ENCODE data around the gene TPRKB. TPM values are rescaled to one million over a fixed set of nuclear protein-coding genes. Genes with fewer than 3 reads are reported as not detected.
"Not testable (repeated sequence)": the region's sequence is repeated elsewhere in the genome, so short reads cannot be mapped to it uniquely, and the experiment has no call there.

TPRKB gene
- total and polyA plus RNA-seq, 8 donors: 10.1 to 31.0 (median 12.9) TPM

DNA sequence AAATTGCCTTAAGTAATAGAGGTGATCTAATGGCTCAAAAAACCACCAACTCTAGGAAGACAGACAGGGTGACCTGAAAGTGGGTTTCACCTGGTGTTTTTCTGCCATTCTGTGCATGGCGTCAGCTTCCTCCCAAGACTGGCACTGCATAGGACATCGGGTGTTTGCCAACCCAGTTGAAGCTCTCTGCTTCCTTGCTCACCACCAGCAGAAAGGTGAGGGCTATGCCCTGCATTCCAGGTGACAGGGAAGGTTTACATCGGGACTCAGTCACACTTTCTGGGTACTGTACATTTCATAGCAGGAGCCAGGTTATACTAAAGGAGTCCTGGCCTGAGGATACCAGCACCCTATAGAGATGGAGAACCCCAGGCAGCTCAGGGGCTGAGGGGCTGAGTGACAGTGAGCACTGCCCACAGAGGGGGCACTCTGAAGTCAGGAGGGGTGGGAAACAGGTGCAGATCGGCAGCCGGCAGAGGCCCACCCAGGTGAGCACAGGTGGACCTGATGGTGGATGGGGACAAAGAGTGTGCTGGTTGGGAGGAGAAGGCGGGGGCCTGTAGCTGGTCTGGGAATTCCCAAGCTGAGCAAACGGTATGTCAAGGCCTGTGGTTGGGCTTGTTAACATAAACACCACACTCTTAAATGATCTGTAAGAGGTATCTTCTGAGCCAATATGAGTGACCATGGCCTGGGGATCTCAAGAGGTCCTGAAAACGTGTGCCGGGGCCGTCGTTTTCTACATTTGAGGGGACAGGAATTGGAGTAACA, 18.1 kb downstream of the TPRKB start:
- no peak overlapping the region for H3K4me3 ChIP-seq
- intact Hi-C loops (cut with DNase I): no loop called here
- FAIRE-seq (no peak), ATAC-seq (peak in 3 of 4 donors; percentile 35 to 69 (median 60)), DNase-seq (peak in 1 of 6 donors; percentile 15)
- no peaks in the 10 kb centered on the region for H3K36me3 ChIP-seq
- no peak overlapping the region for H3K27ac ChIP-seq
- WGBS, 2 donors: 40 to 57% methylated on average over 11 of the region's 11 CpGs
- no peaks in the 10 kb centered on the region for H3K27me3 ChIP-seq
- TF ChIP-seq, protein P1, sequence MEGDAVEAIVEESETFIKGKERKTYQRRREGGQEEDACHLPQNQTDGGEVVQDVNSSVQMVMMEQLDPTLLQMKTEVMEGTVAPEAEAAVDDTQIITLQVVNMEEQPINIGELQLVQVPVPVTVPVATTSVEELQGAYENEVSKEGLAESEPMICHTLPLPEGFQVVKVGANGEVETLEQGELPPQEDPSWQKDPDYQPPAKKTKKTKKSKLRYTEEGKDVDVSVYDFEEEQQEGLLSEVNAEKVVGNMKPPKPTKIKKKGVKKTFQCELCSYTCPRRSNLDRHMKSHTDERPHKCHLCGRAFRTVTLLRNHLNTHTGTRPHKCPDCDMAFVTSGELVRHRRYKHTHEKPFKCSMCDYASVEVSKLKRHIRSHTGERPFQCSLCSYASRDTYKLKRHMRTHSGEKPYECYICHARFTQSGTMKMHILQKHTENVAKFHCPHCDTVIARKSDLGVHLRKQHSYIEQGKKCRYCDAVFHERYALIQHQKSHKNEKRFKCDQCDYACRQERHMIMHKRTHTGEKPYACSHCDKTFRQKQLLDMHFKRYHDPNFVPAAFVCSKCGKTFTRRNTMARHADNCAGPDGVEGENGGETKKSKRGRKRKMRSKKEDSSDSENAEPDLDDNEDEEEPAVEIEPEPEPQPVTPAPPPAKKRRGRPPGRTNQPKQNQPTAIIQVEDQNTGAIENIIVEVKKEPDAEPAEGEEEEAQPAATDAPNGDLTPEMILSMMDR (IDR thresholded peaks at IDR 0.05): no peak
- H3K4me1 ChIP-seq: no peaks in the 10 kb centered on the region
- no peaks in the 10 kb centered on the region for H3K9me3 ChIP-seq

DNA sequence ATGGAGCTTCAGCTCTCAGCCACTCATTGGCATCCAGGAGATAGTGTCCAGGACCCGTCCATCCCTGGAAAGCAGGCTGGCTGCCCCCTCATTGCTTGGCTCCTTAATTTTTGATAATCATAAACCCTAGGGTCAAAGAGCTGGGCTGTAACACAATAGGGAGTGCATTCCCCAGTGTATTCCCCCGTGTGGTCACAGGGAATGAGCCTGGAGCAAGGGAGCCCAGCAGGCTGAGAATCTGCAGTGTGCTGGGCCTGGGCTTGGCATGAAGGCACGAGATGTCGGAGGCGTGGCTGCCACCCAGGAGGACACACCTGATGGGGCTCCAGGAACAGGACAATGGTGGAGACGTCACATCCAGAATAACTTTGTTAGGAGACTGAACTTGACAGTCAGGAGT, 18.7 kb downstream of the TPRKB start:
- Histone ChIP-seq H3K4me3 (no peak overlapping the region), H3K4me1 (no peaks in the 10 kb centered on the region), H3K9me3 (no peaks in the 10 kb centered on the region), H3K27ac (no peak overlapping the region), H3K27me3 (no peaks in the 10 kb centered on the region), H3K36me3 (no peaks in the 10 kb centered on the region)
- 63 to 83% methylated on average over 6 of the region's 6 CpGs for WGBS, 2 donors
- DNase-seq (no peak), FAIRE-seq (no peak), ATAC-seq (no peak)
- TF ChIP-seq, protein P1 (IDR thresholded peaks at IDR 0.05): no peak
- intact Hi-C loops (cut with DNase I): no loop called here

DNA sequence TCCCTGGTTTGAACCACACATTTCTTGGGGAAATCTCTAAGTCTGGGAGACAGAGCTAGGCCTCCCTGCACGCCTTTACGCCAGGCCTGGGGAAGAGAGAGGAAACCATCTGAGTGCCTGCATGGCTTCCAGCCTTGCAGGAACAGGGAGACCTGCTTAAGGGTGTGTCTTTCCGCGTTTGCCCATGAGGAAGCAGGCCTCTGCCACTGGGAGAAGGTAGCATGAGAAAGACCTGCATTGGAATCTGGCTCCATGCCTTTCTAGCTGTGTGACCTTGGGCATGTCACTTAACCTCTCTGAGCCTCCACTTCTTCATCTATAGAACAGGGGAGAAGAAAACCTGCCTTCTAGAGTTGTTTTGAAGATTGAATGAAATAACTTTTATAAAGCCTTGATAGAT, 19.4 kb downstream of the TPRKB start:
- FAIRE-seq; ATAC-seq; H3K4me1 ChIP-seq; H3K27me3 ChIP-seq; intact Hi-C loops (cut with DNase I); H3K4me3 ChIP-seq; H3K36me3 ChIP-seq; DNase-seq; H3K27ac ChIP-seq; H3K9me3 ChIP-seq: not testable (repeated sequence)
- WGBS, 2 donors: 84 to 88% methylated on average over 4 of the region's 4 CpGs

DNA sequence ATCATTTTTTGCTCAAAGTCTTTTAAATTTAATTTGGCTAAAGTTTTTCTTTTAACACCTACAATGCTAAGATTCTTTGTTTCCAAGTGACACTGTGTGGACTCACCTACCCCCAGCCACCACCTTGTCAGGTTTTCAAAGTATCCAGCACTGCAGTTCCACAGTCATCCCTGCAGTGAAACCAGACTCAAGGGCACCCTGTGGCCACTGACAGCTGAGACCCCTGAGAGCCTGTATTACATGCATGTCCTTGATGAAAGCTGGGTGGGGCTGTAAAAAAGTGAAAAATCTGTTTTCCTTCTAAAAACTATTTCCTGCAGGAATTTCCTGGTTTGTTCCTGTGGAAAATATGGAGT, 19.9 kb downstream of the TPRKB start:
- Histone ChIP-seq H3K36me3 (no peaks in the 10 kb centered on the region), H3K27ac (peak overlapping the region in 1 of 4 donors; percentile 45), H3K4me3 (no peak overlapping the region), H3K4me1 (no peaks in the 10 kb centered on the region), H3K27me3 (no peaks in the 10 kb centered on the region), H3K9me3 (no peaks in the 10 kb centered on the region)
- intact Hi-C loops (cut with DNase I): no loop called here
- ATAC-seq: peak in 1 of 4 donors; percentile 25
- TF ChIP-seq, protein P1 (IDR thresholded peaks at IDR 0.05): no peak
- no peak for FAIRE-seq
- DNase-seq: no peak

DNA sequence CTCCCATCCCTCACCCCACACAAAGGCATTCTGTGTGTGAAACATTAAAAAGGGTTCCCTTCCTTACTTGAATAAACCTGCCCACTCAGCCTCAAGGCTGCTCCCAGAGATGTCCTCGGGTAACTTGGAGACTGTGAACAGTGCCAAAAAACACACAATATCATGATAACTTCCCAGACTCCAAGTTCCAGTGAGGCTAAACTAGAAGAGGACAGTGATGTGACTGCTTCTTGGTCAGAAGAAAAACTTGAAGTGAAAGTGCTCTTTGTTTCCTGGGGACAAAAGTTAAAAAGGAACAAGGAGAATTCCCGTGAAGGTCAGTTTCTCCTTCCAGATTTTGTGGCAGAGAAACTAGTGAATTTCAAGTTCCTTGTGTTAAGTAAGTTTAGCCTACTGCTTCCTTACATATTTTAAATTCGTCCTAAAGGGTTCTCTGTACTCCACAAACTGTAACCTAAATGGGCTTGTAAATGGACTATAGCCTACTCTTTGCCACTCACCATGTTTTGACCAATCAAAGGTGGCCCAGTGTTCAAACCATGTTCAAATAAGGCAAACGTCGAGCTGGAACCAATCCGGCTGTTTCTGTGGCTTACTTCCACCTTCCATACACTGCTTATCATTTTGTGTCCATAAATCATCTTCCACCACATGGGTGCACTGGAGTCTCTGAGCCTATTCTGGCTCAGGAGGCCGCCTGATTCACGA, 20.4 kb downstream of the TPRKB start:
- DNase-seq (peak in 3 of 6 donors; percentile 31 to 55 (median 44)), ATAC-seq (peak; percentile 67 to 89 (median 88)), FAIRE-seq (no peak)
- intact Hi-C loops (cut with DNase I): no loop called here
- TF ChIP-seq, protein P1 (IDR thresholded peaks at IDR 0.05): no peak
- no peaks in the 10 kb centered on the region for H3K36me3 ChIP-seq
- no peaks in the 10 kb centered on the region for H3K27me3 ChIP-seq
- peak overlapping the region in 1 of 4 donors; percentile 14 for H3K4me3 ChIP-seq
- no peaks in the 10 kb centered on the region for H3K9me3 ChIP-seq
- peak overlapping the region in 2 of 4 donors; percentile 42 to 45 for H3K27ac ChIP-seq
- no peaks in the 10 kb centered on the region for H3K4me1 ChIP-seq
- 22 to 34% methylated on average over 8 of the region's 8 CpGs for WGBS, 2 donors

All from pancreas (tissue), 10 donors.